Activated CD4-positive, alpha-beta T cell treated with anti-CD3 and anti-CD28 coated beads for 4 hours (primary cell): ENCODE measurements around the gene DEFB121.
"Not testable (repeated sequence)": the region's sequence is repeated elsewhere in the genome, so short reads cannot be mapped to it uniquely, and the experiment has no call there.

Source experiments
- DNase-seq, 2 donors: peaks; one replicate each; pipeline ENCODE4 v3.0.0-alpha.2; 2020

The DEFB121 gene

DNA sequence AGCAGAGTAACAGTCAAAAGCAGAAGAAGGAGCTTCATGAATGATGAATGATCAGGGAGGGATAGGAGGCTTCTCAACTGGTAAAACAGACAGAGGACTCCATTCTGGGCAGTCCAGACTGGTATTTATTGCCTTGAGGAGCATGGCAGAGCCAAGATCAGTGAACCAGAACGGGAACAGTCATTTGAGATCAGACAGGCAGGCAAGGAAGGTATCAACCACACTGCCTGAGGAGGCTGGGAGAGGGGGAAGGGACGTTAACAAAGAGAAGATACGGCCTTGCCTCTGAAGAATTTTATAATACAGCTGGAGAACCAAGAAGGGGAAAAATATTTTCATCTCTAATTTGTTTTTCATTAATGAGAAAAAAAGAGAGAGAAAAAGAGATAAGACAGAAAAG lies at the start of gene DEFB121:
Gene DEFB121 (minus strand): TSS at position 101 of the 400 bp plus-strand sequence. CDS start 63 bp downstream, at position 38.
- DNase-seq: no peak

- DNase-seq: no peak
These were observed 48.3 kb upstream of the DEFB121 start for GRCh38 chr20:31454361-31454760.

DNA sequence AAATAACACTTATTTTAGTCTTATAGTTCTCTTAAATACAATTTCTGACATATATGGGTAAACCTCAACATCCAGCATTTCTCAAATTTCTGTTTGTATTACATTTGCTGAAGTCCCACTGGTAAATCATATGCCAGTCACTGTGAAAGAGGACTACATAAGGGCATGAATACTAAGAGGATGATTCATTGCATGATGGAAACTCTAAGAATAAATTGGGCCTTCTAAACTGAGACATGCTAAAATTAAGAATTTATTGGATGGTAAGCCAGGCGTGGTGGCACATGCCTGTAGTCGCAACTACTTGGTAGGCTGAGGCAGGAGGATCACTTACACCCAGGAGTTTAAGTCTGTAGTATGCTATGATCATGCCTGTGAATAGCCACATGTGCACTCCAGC lies 46.6 kb upstream of the DEFB121 start:
- no peak for DNase-seq

DNA sequence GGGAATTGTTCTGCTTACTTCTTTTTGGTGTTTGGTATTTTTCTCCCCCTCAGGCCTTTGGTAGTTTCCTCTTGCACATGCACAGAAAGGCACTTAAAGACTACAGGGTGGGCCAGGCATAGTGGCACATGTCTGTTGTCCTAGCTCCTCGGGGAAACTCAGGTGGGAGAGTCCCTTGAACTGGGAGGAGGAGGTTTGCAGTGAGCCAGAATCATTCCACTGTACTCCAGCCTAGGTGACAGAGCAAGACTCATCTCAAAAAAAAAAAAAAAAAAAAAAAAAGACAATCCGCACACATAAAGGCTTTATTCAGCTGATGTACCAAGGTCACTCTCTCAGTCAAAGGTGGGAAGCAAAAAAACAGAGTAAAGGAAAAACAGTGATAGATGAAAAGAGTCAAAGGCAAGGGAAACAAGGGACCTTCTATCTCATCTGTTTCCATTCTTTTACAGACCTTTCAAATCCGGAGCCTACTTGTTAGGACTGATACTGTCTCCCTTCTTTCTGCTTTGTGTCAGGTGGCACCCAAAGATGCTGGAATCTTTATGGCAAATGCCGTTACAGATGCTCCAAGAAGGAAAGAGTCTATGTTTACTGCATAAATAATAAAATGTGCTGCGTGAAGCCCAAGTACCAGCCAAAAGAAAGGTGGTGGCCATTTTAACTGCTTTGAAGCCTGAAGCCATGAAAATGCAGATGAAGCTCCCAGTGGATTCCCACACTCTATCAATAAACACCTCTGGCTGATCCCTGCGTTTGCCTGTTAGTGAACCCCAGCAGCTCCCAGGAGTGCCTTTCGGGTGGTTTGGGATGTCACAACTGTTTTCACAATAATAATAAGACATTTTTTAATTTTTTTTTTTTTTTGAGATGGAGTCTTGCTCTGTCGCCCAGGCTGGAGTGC lies 43.7 kb upstream of the DEFB121 start:
- DNase-seq: no peak

- DNase-seq: no peak
These were observed 40.2 kb upstream of the DEFB121 start for GRCh38 chr20:31446084-31446819.

GRCh38 chr20:31440012-31440659 lies 34.1 kb upstream of the DEFB121 start, which contains the start of gene DEFB123:
TSS of gene DEFB123 (plus strand) at chr20:31440632. CDS start at chr20:31440699, 67 bp downstream.
- no peak for DNase-seq

DNA sequence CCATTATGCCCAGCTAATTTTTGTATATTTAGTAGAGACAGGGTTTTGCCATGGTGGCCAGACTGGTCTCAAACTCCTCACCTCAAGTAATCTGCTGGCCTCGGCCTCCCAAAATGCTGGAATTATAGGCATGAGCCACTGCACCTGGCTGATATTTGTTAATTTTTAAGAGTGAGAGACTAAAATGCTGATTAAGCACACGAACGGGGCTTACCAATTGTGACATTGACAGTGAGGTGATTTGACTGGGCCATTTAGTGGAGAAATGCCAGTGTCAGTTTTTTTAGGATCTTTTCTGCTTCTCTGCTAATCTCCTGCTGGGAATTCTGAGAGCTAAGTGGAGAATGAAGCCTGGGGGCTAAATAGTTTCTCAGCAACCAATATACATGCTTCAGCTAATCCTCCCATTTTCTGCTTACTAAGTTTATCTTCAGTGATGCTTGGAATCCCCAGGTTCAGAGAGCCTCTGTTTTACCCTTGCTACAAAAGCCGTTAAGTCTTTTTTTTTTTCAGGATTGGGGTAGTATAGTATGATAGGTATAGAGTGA lies 24.6 kb upstream of the DEFB121 start:
- no peak for DNase-seq

GRCh38 chr20:31427576-31427975 lies 21.6 kb upstream of the DEFB121 start:
- not testable (repeated sequence) for DNase-seq

DNA sequence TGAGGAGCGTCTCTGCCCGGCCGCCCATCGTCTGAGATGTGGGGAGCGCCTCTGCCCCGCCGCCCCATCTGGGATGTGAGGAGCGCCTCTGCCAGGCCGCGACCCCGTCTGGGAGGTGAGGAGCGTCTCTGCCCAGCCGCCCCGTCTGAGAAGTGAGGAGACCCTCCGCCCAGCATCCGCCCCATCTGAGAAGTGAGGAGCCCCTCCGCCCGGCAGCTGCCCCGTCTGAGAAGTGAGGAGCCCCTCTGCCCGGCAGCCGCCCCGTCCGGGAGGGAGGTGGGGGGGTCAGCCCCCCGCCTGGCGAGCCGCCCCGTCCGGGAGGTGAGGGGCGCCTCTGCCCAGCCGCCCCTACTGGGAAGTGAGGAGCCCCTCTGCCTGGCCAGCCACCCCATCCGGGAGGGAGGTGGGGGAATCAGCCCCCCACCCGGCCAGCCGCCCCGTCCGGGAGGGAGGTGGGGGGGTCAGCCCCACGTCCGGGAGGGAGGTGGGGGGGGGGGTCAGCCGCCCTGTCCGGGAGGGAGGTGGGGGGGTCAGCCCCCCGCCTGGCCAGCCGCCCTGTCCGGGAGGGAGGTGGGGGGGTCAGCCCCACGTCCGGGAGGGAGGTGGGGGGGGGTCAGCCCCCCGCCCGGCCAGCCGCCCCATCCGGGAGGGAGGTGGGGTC lies 21.0 kb upstream of the DEFB121 start:
- DNase-seq: not testable (repeated sequence)

- DNase-seq: no peak
These were observed 19.8 kb upstream of the DEFB121 start for GRCh38 chr20:31425797-31426196.

DNA sequence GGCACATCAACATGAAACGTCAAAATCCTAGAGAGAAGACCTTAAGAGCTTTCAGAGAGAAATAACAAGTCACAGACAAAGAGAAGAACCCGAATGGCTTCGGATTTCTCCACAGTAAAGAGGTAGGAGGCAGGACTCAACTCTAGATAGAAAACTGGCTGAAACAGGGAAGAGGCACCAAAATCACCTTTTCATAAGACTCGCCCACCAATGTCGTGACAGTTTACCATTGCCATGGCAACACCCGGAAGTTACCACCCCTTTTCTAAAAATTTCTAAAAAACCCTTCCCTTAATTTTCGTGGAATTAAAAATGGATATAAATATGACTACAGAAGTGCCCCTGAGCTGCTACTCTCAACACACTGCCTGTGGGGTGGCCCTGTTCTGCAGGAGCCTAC lies 12.3 kb upstream of the DEFB121 start:
- DNase-seq: no peak

DNA sequence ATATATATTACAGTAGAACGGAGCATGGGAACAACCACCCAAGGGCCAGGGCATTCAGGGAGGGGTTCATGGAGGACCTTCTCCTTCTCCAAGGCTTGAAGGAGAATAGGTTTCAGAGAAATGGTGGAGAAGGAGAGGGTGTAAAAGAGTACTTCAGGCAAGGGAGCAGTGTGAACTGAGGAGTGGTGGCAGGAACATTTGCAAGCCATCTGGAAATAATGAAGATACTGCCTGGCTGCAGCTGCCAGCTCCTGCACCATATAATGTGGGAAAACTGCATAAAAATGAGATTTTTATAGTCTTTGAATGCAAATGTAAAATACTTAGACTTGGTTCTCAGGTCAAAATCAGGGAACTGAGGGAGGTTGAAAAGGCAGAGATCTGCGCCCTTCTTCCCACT lies 9.6 kb upstream of the DEFB121 start:
- no peak for DNase-seq

- no peak for DNase-seq
These were observed 8.4 kb upstream of the DEFB121 start for GRCh38 chr20:31414381-31414780.

- DNase-seq: no peak
These were observed 4.0 kb upstream of the DEFB121 start for GRCh38 chr20:31410011-31410410.

- DNase-seq: no peak
These were observed 2.1 kb downstream of the DEFB121 start for GRCh38 chr20:31403886-31404285.

GRCh38 chr20:31394900-31395299 lies 11.1 kb downstream of the DEFB121 start:
- no peak for DNase-seq

- no peak for DNase-seq
These were observed 13.2 kb downstream of the DEFB121 start for GRCh38 chr20:31392836-31393235.

- DNase-seq: no peak
These were observed 15.5 kb downstream of the DEFB121 start, which contains the start of gene DEFB119 for GRCh38 chr20:31390490-31390889. TSS of gene DEFB119 (minus strand) at chr20:31390590. CDS start at chr20:31390483, 107 bp downstream.

GRCh38 chr20:31374346-31374745 lies 31.7 kb downstream of the DEFB121 start:
- DNase-seq: no peak

DNA sequence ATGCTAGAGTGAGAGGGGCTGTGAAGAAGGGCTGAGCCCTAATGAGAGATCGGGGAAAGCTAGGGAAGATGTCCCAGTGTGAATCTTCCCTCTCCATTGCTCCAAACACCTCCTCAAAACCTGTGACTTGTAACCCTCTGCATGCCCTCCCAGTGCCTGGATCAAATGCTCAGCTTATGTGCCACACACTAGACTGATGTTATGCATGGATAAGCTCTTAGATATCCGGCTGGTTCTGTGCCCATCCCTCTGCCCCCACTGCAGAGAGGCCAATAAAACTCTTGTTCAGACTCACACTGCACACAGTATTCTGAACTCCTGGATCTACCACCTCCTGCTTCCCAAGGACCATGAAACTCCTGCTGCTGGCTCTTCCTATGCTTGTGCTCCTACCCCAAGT lies 37.7 kb downstream of the DEFB121 start, which contains the start of gene DEFB118:
Gene DEFB118 (plus strand): TSS at position 301 of the 400 bp plus-strand sequence. CDS start 50 bp downstream, at position 351.
- no peak for DNase-seq

DNA sequence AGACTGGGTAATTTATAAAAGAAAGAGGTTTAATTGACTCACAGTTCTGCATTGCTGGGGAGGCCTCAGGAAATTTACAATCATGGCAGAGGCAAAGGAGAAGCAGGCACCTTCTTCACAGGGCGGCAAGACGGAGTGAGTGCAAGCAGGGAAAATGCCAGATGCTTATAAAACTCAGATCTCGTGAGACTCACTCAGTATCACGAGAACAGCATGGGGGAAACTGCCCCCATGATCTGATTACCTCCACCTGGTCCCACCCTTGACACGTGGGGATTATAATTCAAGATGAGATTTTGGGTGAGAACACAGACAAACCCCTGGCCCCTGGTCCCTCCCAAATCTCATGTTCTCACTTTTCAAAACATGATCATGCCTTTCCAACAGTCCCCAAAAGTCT lies 41.7 kb downstream of the DEFB121 start:
- DNase-seq: not testable (repeated sequence)

DNA sequence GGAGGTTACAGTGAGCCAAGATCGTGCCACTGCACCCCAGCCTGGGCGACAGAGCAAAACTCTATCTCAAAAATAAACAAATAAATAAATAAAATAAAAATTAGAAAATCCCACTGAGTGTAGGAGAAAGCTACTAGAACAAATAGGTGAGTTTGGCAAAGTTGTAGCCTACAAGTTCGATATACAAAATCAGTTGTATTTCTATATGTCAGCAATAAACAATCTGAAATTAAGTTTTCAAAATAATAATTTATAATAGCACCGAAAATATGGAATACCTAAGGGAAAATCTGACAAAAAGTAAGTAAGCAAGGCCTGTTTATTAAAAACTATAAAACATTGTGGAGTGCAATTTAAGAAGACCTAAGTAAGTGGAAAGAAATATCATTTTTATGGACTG lies 42.7 kb downstream of the DEFB121 start:
- no peak for DNase-seq
